Tibial nerve (tissue), 4 donors: ENCODE data around the gene UFSP2.

Experiments
- CTCF ChIP-seq, 5 experiments: fragments of 200-600 bp in 3 of 5; fragments of 450-650 bp in 2 of 5; sonication (generic) in 3 of 5; IDR thresholded peaks; one replicate each; pipeline ENCODE4 v1.5.1; 2016 to 2019; ENCODE audit warnings: antibody characterized with exemption in 5 of 5, mild to moderate bottlenecking in 3 of 5, moderate library complexity in 2 of 5
- EP300 ChIP-seq, 2 donors: sonication (generic); formaldehyde crosslinking; IDR thresholded peaks; one replicate each; pipeline ENCODE4 v1.6.1; 2017; ENCODE audit warnings: antibody characterized with exemption in 2 of 2, mild to moderate bottlenecking in 1 of 2
- POLR2A ChIP-seq, 2 donors: fragments of 450-650 bp; IDR thresholded peaks; one replicate each; pipeline ENCODE4 v1.6.1; 2017; ENCODE audit warnings: antibody characterized with exemption in 2 of 2, mild to moderate bottlenecking in 2 of 2, moderate library complexity in 2 of 2

GRCh38 chr4:185392156-185392555, 33.6 kb downstream of the UFSP2 start:
- TF ChIP-seq POLR2A (IDR thresholded peaks at IDR 0.05) (no peak), CTCF (IDR thresholded peaks at IDR 0.05) (no peak), EP300 (IDR thresholded peaks at IDR 0.05) (no peak)
